KOPT-K1 (cell line): Measurements from ENCODE around the gene STING1.
"Not testable (repeated sequence)": the region's sequence is repeated elsewhere in the genome, so short reads cannot be mapped to it uniquely, and the experiment has no call there.

ENCODE experiments used
- H3K27ac ChIP-seq: fragments of 200-600 bp; sonication (generic); 2 replicates; pipeline ENCODE4 v1.5.1; 2016; ENCODE audit warnings: antibody characterized with exemption, mild to moderate bottlenecking, low read depth, low read length; ENCODE audit not compliant: poor library complexity, severe bottlenecking
- H3K36me3 ChIP-seq: fragments of 200-600 bp; sonication (generic); 2 replicates; pipeline ENCODE4 v1.5.1; 2017; ENCODE audit warnings: antibody characterized with exemption, mild to moderate bottlenecking, low read length, moderate library complexity; ENCODE audit not compliant: insufficient read depth
- H3K9me3 ChIP-seq: fragments of 200-600 bp; sonication (generic); 2 replicates; pipeline ENCODE4 v1.5.1; 2017; ENCODE audit warnings: antibody characterized with exemption, low read length, mild to moderate bottlenecking; ENCODE audit not compliant: insufficient read depth, poor library complexity, severe bottlenecking

The STING1 gene

DNA sequence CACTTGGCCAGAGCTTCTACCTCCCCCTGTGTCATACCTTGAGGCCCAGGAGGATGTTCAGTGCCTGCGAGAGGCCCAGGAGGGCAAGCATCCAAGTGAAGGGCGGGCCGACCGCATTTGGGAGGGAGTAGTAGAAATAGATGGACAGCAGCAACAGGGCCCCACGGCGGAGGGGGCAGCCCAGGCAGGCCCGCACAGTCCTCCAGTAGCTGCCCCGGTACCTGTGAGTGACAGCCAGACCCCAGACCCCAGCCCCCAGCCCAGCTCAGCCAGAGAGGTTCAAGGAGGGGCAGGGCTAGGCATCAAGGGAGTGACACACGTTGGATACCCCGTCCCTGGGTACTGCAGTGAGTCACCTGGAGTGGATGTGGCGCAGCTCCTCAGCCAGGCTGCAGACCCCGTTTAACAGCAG is 1.4 kb downstream of the STING1 start:
- Histone ChIP-seq H3K27ac (peak overlapping the region; percentile 73), H3K36me3 (peaks cover 24% of the 10 kb centered on the region; the same call in 1 of the 2 replicates), H3K9me3 (no peaks in the 10 kb centered on the region)

- not testable (repeated sequence) for H3K9me3 ChIP-seq, H3K27ac ChIP-seq
- peaks cover 24% of the 10 kb centered on the region; the same call in 1 of the 2 replicates for H3K36me3 ChIP-seq
These were observed 2.8 kb downstream of the STING1 start for GRCh38 chr5:139479729-139480128.

DNA sequence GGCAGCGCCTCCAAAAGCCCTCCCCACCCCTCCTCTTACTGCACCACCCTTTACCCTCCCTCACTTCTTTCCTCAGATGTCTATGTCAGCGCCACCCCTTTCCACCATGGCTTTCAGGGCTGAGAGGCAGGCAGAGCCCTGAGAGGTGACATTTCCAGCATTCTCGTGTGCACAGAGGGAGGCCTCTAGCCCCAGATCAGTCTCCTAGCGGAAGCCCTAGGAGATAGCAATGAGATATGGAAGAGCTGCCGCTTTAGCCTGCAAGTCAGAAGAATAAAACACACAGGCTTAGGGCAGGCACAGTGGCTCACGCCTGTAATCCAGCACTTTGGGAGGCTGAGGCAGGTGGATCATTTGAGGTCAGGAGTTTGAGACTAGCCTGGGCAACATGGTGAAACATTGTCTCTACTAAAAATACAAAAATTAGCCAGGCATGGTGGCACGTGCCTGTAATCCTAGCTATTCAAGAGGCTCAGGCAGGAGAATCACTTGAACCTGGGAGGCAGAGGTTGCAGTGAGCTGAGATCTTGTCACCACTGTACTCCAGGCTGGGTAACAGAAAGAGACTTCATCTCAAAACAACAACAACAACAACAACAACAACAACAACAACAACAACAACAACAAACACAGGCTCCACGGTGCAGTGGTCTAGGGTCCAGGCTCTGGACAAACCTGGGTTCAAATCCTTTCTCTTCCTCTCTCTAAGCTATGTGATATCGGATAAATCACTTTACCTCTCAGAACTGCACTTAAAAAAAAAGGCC is 3.7 kb downstream of the STING1 start:
- H3K36me3 ChIP-seq: peaks cover 24% of the 10 kb centered on the region; the same call in 1 of the 2 replicates
- not testable (repeated sequence) for H3K27ac ChIP-seq, H3K9me3 ChIP-seq

GRCh38 chr5:139475865-139476617 is 6.5 kb downstream of the STING1 start:
- peaks cover 24% of the 10 kb centered on the region; the same call in 1 of the 2 replicates for H3K36me3 ChIP-seq

GRCh38 chr5:139474890-139475791 is 7.4 kb downstream of the STING1 start:
- peak overlapping the region; percentile 96 for H3K27ac ChIP-seq
- no peaks in the 10 kb centered on the region for H3K9me3 ChIP-seq
- H3K36me3 ChIP-seq: peaks cover 24% of the 10 kb centered on the region; the same call in 1 of the 2 replicates

More at GRCh38 chr5:139475865-139476617, 6.5 kb downstream of the STING1 start:
- peak overlapping the region; percentile 96 for H3K27ac ChIP-seq
- H3K9me3 ChIP-seq: no peaks in the 10 kb centered on the region

DNA sequence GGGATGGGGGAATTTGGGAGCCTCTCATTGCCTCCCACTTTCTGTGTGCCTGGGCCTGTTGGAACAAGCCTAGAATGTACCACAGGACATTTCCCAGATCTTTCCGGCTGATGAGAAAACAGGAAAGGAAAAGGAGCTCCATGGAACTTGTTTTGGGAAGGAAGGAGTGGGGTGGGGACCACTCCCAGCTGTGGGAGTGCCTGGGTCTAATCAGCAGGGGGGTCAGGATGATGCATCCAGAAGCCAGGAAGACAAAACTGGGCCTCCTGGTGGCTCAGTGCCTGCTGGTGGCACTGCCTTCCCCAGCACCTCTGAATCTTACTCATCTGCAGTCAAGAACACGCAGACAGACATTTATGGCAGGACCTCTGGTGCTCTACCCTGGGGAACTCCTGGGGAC is 9.0 kb downstream of the STING1 start:
- Histone ChIP-seq H3K9me3 (no peaks in the 10 kb centered on the region), H3K36me3 (peaks cover 18% of the 10 kb centered on the region; the same call in 1 of the 2 replicates), H3K27ac (peak overlapping the region; percentile 96)

- H3K27ac ChIP-seq: peak overlapping the region; percentile 96
- peaks cover 13% of the 10 kb centered on the region; the same call in 1 of the 2 replicates for H3K36me3 ChIP-seq
- H3K9me3 ChIP-seq: no peaks in the 10 kb centered on the region
These were observed 9.5 kb downstream of the STING1 start for GRCh38 chr5:139473105-139473504.

DNA sequence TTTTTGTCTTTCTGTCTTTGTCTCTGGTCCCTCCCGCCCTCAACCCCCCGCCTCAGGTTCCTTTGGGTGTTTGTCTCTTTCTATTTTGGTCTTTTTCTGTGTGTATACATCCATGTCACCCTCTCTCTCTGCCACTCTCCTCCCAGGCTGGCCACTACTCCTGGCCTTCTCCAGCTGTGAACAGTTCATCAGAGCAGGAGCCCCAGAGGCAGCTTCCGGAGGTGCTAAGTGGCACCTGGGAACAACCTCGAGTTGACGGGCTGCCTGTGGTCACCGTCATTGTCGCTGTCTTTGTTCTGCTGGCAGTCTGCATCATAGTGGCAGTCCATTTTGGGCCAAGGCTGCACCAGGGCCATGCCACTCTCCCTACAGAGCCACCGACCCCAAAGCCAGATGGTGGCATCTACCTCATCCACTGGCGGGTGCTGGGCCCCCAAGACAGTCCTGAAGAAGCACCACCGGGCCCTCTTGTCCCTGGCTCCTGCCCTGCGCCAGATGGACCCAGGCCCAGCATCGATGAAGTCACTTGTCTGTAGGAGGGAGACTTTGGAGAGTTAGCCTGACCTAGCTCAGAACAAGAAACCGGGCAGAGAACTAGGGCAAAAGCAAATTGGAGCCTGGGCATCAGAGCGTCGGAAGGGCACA is 10.1 kb downstream of the STING1 start:
- Histone ChIP-seq H3K9me3 (no peaks in the 10 kb centered on the region), H3K27ac (peak overlapping the region; percentile 96), H3K36me3 (peaks cover 7% of the 10 kb centered on the region; the same call in 1 of the 2 replicates)

DNA sequence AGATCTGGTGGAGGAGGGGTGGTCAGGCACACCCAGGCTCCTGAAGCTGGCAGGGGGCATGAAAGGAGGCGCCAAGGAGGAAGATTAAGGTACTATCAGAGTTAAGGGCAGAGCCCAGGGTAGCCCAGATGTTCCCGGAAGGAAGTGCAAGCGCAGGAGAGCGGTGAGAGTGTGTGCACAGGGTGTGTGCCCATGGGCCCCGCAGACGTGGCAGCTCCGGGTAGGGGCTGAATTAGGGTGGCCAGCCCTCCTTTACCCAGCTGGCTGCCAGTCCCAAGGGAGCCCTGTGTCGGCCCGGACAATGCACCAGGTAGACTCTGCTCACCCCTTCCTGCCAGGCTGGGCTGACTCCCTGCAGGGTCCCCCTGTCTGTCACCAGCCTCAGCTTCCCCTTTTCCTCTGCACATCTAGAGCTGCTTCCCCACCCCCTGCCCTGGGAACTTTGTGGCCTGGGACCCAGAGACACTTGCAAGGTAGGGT is 11.7 kb downstream of the STING1 start, which contains the start of gene SMIM33:
Gene SMIM33, plus strand, starts transcription at position 184 of the 480 bp plus-strand sequence. Its CDS starts 118 bp downstream, at position 302.
- peak within 1 kb of the TSS; percentile 96 for H3K27ac ChIP-seq
- H3K36me3 ChIP-seq: no peaks in the 10 kb centered on the region
- no peaks in the 10 kb centered on the region for H3K9me3 ChIP-seq

DNA sequence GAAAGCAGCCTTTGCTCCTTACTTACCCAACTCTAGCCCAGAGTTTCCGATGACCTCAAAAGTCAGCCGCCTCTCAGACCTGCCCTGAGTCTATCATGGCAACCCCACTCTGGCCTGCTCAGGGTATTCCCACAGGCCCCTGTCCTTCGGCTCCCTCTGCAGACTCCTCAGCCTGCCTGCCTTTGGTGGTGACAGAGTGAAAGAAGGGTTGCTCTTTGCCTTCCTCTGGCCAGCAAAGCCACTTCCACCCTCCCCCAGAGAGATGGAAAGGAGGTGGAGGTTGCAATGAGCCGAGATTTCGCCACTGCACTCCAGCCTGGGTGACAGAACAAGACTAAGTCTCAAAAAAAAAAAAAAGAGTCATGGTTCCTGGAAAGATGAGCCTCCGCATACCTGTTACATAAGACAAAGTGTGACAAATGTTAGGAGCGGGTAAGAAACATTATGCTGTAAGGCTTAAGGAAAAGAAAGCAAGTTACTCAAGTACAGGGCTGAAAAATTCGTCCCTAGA is 14.1 kb downstream of the STING1 start:
- no peak overlapping the region for H3K27ac ChIP-seq
- H3K36me3 ChIP-seq: no peaks in the 10 kb centered on the region
- no peaks in the 10 kb centered on the region for H3K9me3 ChIP-seq

GRCh38 chr5:139462586-139463276 is 19.8 kb downstream of the STING1 start, which contains the start of gene ECSCR:
Gene ECSCR, minus strand, starts transcription at chr5:139462743. Its CDS starts 73 bp downstream, at chr5:139462670.
- Histone ChIP-seq H3K36me3 (no peaks in the 10 kb centered on the region), H3K27ac (no peak within 1 kb of the TSS), H3K9me3 (no peaks in the 10 kb centered on the region)

DNA sequence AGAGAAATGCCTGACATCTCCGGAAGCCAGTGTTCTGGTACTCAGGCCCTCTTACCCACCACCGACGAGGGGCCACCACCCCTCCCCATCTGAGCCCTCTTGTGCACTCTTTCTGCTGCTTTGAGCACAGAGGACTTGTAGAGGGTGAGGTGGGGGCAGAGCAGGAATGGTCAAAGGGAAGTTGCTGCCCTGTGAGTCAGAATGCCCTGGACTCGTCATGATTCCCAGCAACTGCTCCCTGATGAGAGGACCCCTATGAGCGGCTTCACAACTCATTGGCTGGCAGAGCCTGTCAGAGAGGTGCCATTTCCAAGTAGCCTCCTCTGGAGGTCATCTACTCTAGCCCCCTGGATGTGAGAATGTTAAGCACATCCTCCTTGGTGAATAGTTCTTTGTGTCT is 20.9 kb downstream of the STING1 start:
- no peak overlapping the region for H3K27ac ChIP-seq
- no peaks in the 10 kb centered on the region for H3K9me3 ChIP-seq
- no peaks in the 10 kb centered on the region for H3K36me3 ChIP-seq

- H3K36me3 ChIP-seq: no peaks in the 10 kb centered on the region
- no peak overlapping the region for H3K27ac ChIP-seq
- H3K9me3 ChIP-seq: no peaks in the 10 kb centered on the region
These were observed 21.4 kb downstream of the STING1 start for GRCh38 chr5:139461176-139461575.
